ENCODE measurements around the gene SCNN1B.
"Not testable (repeated sequence)": the region's sequence is repeated elsewhere in the genome, so short reads cannot be mapped to it uniquely, and the experiment has no call there.

The SCNN1B gene

DNA sequence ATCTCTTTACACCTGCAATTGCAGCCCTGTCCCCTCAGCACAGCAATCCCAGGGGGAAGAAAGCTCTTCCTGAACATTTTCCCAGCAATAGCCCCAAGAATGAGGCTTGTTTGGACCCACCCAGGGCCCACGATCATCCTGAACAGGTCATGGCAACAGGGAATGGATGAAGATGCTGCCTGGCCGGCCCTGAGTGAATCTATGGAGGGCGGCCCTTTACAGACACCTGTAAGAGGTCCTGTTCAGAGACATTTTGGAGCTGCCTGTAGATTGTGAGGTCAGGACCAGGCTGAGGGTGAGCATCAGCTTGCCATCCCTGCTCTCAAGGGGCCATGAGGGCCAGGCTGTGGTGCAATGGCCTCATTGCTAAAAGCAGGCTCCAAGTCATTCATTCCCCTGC, 81.8 kb downstream of the SCNN1B start:
- no peak for DNase-seq

DNA sequence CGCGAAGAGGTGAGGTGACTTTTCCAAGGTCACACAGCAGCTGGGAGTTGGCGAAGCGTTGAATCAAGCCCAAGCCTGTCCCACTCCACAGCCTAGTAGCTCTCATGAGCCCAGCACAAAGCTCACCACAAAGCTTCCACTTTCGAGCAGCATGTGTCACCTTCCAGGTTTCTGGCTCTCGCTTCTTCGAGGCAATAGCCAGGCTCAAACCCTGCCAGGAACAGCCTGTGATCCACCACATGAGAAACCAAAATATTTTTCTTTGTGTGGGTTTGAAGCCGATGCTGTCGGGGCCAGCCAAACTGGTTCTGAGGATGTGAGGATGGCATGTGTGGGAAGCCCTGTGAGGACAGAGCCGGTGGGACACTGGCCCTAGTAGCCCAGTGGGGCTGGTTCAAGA, 82.8 kb downstream of the SCNN1B start:
- no peak for DNase-seq

DNA sequence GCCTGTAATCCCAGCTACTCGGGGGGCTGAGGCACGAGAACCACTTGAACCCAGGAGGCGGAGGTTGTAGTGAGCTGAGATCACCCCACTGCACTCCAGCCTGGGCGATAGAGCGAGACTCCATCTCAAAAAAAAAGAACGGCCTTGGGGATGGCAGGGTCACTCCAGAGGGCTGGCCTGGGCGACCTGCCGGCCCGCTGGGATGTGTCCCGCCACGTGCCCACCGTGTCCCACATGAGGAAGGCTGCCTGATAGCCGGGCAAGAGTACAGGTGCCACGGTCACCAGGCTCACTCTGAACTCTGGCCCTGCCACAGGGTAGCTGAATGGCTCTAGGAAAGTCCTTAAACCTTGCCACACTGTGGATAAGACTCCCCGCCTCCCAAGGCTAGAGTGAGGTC, 83.3 kb downstream of the SCNN1B start:
- no peak for DNase-seq

- DNase-seq, result no peak
Observed at GRCh38 chr16:23387666-23388065, 85.6 kb downstream of the SCNN1B start.

- DNase-seq, result no peak
Observed at GRCh38 chr16:23388786-23389185, 86.7 kb downstream of the SCNN1B start.

DNA sequence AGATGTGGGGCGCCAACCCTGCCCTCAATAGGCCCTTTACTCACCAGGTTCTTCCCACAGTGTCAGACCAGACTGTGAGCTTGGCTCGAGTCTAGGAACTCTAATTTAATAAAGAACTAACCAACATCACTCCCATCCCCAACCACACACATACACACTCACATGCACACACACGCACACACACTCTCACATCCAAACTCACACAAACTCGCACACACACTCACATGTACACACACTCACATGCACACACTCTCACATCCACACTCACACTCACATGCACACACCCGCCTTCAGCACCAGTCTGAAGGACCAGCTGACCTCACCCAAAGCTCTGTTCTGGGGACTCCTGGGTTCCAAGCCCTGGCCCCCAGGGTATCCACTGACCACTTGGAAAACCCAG, 87.1 kb downstream of the SCNN1B start:
- no peak for DNase-seq

- not testable (repeated sequence) for DNase-seq
Observed at GRCh38 chr16:23389936-23390335, 87.8 kb downstream of the SCNN1B start.

DNA sequence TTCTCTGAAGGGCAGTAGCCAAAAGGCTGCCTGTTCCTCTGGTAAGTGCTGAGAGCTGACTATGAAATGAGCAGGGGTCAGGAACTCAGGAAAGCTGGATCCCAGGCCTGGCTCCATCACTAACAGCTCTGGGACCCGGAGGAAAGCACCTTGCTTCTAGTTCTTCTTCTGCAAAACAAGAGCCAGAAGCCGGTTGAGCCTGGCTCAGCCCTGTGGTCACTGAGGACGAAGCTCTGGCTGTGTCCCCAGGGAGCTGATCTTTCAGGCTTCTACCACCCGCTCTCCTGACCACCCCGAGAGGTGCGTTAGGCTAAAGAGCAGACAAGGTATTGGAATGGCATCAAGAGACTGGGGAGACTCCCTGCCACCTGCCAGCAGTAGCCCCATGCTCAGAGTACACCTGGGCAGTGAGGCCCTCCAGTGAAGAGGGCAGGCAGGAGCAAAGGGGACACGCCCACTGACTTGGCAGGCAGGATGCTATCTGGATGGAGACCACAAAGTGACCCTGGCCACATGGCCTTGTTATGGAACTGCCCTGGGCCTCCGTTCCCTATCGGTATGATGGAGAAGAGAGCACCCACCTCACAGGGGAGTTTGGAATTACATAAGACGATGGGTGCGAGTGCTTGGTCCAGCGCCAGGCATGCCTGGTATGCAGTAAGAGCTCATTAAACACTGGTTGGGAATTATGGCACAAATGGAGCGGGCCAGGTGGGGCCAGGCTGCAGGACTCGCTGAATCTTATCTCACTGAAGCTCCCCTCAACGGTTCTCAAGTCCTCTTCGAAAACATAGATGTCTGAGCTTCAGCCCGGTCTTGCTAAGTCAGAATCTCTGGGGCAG, 89.5 kb downstream of the SCNN1B start:
- no peak for DNase-seq

DNA sequence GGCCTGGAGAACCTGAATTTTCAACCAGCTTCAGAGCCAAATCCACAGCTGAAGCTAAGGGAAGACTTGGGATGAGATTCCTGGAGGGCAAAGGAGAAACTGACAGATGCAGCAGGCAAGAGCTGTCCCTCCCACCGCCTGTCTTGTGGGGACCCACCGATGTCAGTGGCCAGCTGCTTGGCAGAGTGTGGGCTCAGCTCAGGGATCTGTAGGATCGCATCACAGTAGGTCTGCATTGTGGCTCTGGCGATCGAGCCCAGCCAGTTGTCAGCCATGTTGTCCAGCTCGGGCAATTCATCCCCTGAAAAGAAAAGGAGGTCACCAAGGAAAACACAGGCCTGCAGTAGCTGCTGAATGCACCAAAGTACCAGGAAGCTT, 90.1 kb downstream of the SCNN1B start:
- DNase-seq, result no peak

- DNase-seq, result no peak
Observed at GRCh38 chr16:23394141-23394831, 92.2 kb downstream of the SCNN1B start.

DNA sequence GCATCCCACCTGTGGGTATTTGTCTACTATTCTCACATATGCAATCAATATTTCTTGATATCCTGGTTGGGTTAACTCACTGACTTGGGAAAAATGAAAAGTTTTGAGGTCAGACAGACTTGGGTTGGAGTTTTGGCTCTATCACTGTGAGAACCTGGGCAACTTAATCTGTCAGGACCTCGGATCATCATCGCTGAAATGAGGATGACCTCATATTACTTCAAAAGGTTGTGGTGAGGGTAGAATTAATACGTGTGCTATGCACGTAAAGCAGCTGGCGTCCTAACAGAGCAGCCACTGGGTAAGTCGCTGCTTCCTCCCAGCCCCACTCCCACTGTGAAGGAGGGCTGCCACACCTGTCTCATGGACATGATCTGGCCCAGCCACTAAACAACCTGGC, 93.6 kb downstream of the SCNN1B start:
- no peak for DNase-seq

GRCh38 chr16:23397464-23397863, 95.4 kb downstream of the SCNN1B start:
- no peak for DNase-seq

GRCh38 chr16:23398987-23399805, 97.1 kb downstream of the SCNN1B start:
- DNase-seq, result no peak

GRCh38 chr16:23400447-23400846, 98.3 kb downstream of the SCNN1B start:
- DNase-seq, result not testable (repeated sequence)

DNA sequence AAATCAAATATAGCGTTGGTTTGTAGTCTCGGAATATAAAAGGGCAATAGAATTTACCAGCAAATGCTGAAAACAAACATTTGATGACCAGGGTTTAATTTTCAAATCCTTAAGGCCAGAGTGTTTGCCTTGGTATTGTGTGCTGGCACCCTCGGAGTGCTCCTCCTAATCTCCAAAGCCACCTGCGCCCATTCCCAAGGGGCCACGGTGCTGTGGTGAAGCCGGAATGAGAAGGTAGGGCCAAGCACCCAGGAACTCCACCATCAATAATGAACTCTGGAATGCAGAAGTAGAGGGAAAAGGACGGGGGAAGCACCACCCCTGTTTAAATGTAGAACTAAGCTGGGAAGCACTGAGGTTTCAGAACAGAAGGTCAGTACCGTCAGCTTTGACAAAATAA, 99.0 kb downstream of the SCNN1B start:
- no peak for DNase-seq

DNA sequence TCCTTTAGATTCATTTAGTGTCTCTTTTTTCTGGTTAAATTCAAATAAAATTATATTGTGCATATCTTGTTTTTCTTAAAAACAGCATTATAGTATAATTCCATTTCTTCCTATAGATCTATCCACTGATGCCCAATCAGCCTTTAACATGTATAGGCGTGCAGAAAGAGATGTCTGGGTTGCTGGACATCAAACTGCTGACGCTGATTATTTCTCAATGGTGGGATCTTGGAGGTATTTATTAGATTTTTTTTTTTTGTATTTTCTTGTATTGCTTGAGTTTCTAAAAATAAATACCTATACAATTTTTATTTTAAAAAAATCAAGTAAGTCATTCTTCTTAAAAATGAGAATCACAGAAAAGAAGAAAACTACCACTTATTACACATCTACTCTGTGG, 100.0 kb downstream of the SCNN1B start:
- no peak for DNase-seq

DNA sequence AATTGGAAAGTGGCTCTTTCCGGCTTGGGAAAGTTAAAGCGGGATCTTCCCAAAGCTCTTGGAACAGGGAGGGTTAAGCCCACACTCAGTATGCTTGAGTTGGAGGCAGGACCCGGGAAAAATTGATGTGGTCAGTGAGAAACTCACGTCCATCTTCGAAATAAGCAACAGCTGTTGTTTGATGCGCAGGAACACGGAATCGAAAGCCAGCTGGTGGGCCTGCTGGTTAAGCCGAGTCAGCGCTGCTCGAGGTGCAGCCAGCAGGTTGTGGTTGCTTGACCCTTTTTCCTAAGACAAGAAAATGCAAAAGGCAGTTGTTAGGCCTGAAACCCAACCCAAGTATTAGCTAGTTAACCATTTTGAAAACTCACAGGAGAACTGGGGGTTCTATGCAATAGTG, 101.4 kb downstream of the SCNN1B start:
- DNase-seq, result no peak

DNA sequence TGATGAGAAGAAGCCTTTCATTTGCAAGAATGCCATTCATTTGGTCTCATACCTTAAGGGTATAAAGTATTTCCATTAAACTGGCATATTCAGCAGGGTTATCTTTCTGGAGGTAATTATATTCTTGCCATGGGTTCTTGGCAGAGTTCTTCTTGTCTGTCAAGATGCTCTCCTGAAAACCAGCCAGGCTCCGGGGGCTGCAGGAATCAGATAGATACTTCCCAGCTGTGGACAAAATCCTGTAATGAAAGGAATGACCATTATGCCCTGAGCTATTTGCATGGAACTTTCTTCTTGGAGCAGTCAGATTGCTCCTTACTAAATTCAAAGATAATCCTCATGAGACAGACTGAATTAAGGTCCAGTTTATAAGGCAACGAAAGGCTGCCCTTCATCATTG, 103.9 kb downstream of the SCNN1B start:
- DNase-seq, result no peak

DNA sequence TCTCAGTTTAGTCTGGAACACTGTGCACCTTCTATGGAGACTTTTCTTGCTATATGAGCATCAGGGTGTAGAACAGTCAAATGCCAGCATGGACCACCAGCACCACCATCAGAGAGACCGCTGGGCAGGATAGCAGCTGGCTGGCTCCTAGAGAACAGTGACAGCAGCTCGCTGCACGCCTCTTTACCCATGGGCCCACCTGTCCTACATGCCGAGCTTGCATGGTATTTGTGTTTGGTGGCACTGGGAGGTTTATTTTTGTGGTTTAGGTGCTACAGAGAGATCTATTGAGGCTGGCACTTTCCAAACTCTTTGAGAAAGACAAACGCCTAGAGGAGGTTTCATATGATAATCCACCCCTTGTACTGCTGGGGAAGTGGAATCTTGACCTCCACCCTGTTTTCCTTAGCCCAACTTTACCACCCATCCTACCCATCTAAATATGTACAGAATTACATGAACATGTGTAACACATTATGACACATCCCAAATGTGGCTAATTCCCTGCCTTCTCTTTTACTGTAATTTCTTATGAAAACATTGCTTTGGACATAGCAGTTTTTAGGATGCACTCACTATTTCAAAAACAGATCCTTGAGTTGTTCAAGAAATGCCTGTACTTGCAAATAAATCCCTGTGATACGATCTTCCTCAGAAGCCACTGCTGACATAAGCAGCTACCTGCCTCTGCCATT, 104.6 kb downstream of the SCNN1B start:
- DNase-seq, result no peak

DNA sequence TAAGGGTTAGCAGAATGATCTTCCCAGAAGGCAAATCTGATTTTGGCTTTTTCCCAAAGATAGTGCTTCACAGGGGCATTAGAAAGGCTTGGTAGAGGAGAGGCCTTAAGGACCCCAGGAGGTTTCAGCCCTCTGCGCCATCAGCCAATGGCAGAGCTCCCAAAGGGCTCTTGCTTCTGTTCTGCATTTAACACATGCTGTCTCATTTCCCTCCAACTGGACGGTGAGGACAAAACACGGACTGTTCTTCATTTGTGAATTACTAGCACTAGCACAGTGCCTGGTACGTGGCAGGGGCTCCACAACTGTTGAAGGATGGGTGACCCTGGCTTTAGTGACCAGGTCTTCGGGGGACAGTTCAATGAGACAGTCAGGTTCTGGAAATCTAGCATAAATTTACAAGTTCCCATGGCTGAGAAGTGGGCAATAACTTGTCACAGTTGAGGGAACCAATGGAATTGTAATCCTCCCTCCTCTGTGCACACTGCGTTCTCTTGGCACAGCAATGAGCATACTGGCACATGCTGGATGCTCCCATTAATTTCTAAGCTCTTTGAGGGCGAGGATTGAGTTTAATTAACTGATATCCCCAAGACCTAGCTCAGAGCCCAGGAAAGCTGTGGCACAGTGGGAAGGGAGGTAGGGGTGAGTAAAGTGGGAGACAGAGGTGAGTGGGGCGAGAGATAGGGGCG, 105.5 kb downstream of the SCNN1B start:
- DNase-seq, result no peak

GRCh38 chr16:23408242-23408822, 106.2 kb downstream of the SCNN1B start:
- no peak for DNase-seq

DNA sequence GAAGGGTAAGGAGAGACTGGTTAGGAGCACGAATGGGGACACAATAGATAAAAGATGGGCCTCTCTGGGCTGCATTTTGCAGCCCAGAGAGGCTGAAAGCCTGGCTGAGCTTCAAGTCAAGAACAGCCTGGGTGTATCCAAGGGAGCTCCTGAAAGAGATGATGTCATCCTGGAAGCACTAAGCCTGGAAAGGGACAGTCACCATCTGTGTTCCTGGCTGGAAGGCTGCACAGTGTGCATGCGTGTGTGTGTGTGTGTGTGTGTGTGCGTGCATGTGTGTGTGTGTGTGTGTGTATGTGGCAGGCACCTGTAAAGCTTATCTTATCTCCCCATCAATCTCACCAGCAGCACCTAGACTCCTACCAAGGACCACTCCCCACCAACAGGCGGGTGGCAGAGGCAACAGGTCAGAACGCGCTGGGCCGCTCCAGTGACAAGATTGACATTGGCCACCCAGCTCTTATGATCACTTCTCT, 106.8 kb downstream of the SCNN1B start:
- no peak for DNase-seq

Measured in SHP77 treated with DMSO at 0.1 percent for 48 hours (cell line).